HG03558 (cell line): Measurements from ENCODE around the gene PCDHGA1.
"Not testable (repeated sequence)": the region's sequence is repeated elsewhere in the genome, so short reads cannot be mapped to it uniquely, and the experiment has no call there.

Experiments
- ATAC-seq: cut with Tn5 transposase; IDR thresholded peaks from one replicate; pipeline ENCODE4 v1.9.1; 2021; ENCODE audit warnings: moderate number of reproducible peaks; ENCODE audit not compliant: unreplicated experiment; ENCODE audit errors: extremely low read depth

PCDHGA1 gene

GRCh38 chr5:141330299-141331080 lies at the start of gene PCDHGA1:
Gene PCDHGA1 (plus strand): TSS chr5:141330514.
- no peak for ATAC-seq

DNA sequence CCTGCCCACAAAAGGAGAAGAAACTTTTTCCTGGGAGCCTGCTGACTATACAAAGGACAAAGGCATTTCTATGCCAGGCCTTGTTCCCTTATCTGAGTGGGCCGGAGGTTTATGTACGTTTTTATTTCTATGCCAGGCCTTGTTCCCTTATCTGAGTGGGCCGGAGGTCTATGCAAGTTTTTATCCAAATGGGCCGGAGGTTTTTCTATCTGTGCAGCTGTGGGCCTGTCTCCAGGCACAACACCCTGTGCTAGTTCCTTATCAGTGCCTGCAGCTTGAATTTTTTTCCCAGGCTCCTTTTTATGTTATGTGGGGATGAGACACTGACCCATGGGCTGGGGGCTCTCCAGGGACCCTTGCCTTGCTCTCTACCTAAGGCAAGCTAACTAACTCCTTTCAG lies 31.9 kb upstream of the PCDHGA1 start:
- no peak for ATAC-seq

- no peak for ATAC-seq
These were observed 26.6 kb upstream of the PCDHGA1 start, which contains the start of gene SLC25A2 for GRCh38 chr5:141303756-141304155. Gene SLC25A2 (minus strand): TSS chr5:141304049. CDS start chr5:141303865, 184 bp downstream.

GRCh38 chr5:141306630-141307029 lies 23.7 kb upstream of the PCDHGA1 start:
- ATAC-seq, result no peak

GRCh38 chr5:141313711-141314110 lies 16.6 kb upstream of the PCDHGA1 start:
- ATAC-seq, result no peak

- not testable (repeated sequence) for ATAC-seq
These were observed 13.4 kb upstream of the PCDHGA1 start for GRCh38 chr5:141316963-141317362.

DNA sequence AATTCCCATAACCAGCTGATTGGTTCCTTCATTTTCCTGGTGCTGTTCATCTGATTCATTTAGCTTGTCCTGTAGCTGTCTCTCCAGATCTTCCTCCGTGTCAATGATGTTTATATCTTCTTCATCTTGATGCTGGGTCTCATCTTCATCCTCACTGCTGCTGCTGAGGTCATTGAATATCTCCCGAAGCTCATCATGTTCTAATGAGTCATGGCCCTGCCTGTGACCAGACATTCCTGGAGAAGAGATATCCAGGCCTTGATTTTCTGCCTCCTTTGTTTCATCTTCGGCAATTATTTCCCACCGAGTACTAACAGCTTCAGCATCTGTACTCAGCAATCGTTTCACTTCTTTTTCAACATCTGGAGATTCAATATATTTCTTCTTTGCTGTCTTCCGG lies 11.1 kb upstream of the PCDHGA1 start:
- ATAC-seq, result no peak

DNA sequence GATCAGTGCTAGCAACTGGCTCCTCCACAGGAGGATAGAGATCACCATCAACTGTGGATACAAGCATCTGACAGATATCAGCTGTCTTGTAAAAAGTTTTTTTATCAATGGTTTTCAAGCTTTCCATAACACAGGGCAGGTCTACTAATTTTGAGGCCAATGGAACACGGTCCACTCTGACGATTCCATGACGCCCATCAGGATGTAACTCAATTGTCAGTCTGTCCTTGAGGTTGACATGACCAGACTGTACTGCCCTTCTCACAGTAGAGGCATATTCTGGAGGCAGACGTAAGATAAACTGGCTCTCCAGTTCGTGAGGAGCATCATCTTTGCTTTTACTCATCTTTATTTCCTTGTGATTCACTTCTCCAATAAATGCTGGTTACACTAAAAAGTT lies 10.6 kb upstream of the PCDHGA1 start:
- no peak for ATAC-seq

DNA sequence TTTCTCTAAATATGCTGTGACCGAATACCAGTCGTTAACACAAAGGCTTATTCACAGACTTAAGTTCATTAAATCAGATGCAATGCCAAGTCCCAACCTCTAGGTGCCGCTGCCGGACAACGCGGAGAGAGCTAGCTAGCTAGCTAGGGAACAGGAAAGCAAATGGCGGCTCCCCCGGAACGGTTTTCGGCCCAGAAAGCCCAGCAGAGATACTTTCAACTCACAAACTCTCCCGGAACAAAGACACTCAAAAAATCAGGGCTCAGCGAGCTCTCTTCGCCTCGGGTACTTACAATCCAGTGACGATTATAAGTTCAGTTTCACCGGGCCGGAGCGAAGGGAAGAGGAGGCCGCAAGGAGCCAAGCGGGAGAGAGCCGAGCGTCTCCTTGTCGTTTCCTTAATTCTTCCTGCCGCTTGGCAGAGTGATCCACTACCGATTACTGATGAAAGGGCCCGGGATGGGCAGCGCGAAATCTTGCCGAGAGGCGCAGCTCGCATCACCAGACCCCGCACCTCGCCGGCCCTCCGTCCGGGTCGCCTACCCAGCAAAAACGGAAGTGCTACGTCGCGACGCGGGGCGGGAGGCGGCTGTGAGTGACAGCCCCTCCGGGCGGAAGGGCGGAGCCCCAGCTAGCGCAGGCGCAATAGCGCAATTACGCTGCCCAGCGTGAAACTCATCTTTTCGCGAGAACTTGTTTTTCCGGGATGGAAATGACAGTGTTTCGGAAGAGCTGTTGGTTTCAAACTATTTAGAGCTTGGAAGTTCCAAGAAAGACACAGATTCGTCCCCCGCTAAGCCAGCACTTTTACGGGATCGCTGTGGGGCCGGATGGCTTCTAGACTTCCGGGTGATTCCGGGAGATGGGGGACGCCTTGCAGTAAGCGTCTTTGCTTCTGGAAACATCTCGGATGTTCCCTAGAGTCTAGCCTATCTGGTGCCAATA lies 9.8 kb upstream of the PCDHGA1 start, which contains the start of gene TAF7:
Gene TAF7 (minus strand): TSS at position 560 of the 945 bp plus-strand sequence. CDS start 740 bp downstream, outside the sequence.
- ATAC-seq, result peak; percentile 91

GRCh38 chr5:141322261-141322660 lies 8.1 kb upstream of the PCDHGA1 start:
- no peak for ATAC-seq

GRCh38 chr5:141326088-141326854 lies 4.0 kb upstream of the PCDHGA1 start:
- no peak for ATAC-seq

DNA sequence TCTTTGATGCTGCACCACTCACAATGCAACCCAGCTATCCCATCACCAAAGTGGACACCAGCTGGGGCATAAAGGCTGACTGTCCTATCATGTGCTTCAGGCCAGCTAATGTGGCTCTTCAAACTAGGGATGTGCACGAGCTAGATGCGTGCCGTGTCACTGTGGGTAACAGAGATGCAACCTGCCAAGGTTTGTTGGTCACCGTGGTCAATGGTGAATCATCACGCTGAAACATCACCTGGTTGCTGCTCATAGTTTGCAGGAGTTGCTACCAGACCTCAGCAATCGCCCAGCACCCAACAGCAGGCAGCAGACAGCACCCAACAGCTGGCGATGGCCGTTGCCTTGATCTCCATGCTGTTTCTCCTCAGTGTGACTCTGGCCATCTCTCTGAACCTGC lies 2.1 kb upstream of the PCDHGA1 start:
- no peak for ATAC-seq

DNA sequence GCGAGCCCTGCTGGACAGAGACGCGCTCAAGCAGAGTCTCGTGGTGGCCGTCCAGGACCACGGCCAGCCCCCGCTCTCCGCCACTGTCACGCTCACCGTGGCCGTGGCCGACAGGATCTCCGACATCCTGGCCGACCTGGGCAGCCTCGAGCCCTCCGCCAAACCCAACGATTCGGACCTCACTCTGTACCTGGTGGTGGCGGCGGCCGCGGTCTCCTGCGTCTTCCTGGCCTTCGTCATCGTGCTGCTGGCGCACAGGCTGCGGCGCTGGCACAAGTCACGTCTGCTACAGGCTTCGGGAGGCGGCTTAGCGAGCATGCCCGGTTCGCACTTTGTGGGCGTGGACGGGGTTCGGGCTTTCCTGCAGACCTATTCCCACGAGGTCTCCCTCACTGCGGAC lies 2.3 kb downstream of the PCDHGA1 start:
- not testable (repeated sequence) for ATAC-seq

DNA sequence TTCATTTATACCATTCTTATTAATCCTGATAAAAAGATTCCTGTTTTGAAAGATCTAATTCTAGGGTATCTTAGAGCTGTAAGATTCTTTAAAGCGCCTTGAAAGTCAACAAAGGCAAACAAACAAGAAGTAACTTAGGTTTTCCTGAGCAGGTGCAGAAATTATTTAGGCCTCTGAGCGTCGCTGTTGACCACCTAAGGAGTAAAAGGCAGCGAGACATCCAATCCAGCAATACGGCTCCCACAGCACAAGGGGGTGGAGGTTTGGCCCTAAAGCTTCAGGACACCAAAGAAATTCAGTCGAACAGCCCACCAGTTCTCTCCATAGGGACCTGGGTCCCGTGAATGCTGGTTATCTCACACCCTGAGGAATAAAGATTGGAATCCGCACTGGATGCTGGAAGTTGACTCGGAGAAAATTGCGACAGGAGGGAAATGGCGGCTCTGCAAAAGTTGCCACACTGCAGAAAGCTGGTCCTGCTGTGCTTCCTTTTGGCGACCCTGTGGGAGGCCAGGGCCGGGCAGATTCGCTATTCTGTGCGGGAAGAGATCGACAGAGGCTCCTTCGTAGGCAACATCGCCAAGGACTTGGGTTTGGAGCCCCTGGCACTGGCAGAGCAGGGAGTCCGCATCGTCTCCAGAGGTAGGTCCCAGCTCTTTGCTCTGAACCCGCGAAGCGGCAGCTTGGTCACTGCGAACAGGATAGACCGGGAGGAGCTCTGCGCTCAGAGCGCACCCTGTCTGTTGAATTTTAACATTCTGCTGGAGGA lies 8.4 kb downstream of the PCDHGA1 start, which contains the start of gene PCDHGA2:
Gene PCDHGA2 (plus strand): TSS at position 223 of the 769 bp plus-strand sequence.
- no peak for ATAC-seq

DNA sequence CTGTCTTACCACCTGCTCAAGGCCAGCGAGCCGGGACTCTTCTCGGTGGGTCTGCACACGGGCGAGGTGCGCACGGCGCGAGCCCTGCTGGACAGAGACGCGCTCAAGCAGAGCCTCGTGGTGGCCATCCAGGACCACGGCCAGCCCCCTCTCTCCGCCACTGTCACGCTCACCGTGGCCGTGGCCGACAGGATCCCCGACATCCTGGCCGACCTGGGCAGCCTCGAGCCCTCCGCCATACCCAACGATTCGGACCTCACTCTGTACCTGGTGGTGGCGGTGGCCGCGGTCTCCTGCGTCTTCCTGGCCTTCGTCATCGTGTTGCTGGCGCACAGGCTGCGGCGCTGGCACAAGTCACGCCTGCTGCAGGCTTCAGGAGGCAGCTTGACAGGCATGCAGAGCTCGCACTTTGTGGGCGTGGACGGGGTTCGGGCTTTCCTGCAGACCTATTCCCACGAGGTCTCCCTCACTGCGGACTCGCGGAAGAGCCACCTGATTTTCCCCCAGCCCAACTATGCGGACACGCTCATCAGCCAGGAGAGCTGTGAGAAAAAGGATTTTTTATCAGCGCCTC lies 10.6 kb downstream of the PCDHGA1 start:
- ATAC-seq, result not testable (repeated sequence)

DNA sequence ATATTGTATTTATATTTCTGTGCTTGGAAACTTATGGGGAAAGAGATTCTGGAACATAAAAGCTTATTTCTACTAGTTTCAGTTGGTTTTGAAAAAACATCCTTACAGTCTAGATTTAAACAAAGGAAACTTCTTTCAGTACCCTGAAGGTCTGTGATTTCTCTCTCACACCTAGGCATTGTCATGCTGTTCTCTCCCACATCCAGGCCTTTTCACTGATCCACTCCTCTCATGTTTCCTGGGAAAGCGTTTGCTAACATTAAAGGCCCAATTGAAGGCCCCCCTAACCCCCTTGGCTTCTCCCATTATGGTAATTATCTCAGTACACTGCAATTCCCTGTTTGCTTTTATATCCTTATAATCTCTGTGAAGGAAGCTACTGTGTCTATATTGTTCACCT lies 12.5 kb downstream of the PCDHGA1 start:
- ATAC-seq, result no peak

DNA sequence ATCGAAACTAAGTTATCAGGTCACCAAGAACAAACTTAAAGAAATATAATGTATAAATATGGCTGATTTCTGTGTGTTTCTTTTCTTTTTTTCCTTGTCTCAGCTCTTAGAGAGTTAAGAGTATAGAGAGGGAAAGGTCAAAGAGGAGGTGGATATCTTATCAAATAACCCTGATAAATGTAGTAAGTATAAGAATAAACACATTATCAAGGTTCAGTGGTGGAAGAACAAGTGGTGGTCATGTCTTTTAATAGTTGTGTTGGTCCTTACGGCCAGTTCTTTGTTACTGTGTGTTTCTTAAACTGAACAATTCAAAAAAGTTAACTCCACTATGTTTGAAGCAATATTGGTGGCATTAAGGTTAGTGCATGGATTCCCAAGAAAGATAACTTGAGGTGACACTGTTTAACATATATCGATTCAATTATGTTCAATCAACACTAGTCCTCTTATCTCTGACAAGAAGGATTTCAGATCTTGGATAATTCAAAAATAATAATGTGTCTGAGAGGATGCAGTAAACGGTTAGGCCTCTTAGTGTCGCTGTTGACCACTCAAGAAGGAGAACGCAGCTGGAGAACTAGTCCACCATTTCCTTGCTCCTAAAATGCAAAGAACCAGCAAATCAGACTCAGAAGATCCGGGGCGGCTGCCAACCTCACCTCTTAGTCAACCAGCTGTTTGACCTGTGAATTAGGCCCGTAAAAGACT lies 13.1 kb downstream of the PCDHGA1 start, which contains the start of gene PCDHGA3:
Gene PCDHGA3 (plus strand): TSS at position 588 of the 711 bp plus-strand sequence. CDS start 205 bp downstream, outside the sequence.
- no peak for ATAC-seq

DNA sequence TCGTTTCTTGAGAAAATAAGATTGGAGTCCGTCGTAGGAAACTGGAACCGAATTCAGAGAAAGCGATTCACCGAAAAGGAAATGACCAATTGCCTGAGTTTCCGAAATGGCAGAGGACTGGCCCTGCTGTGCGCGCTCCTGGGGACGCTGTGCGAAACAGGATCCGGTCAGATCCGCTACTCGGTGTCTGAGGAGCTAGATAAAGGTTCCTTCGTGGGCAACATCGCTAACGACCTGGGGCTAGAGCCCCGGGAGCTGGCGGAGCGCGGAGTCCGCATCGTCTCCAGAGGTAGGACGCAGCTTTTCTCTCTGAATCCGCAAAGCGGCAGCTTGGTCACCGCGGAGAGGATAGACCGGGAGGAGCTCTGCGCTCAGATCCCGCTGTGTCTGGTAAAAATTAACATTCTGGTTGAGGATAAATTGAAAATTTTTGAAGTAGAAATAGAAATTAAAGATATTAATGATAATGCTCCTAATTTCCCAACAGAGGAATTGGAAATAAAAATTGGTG lies 13.7 kb downstream of the PCDHGA1 start:
- no peak for ATAC-seq
